DMS79 treated with DMSO at 0.1 percent for 48 hours (cell line): ENCODE results near the gene FAIM2.

Source experiments
- DNase-seq: peaks from one replicate; lab custom pipeline; 2025; lab: John Stamatoyannopoulos, UW

FAIM2 gene

GRCh38 chr12:49903700-49904423 is at the start of gene FAIM2:
TSS of gene FAIM2 (minus strand) at chr12:49903900. CDS start at chr12:49903792, 108 bp downstream.
- peak; percentile 44 for DNase-seq

GRCh38 chr12:49953151-49953550 is 49.5 kb upstream of the FAIM2 start:
- DNase-seq: no peak

GRCh38 chr12:49952391-49953055 is 48.8 kb upstream of the FAIM2 start:
- no peak for DNase-seq

GRCh38 chr12:49951411-49952240 is 47.9 kb upstream of the FAIM2 start:
- DNase-seq: no peak

GRCh38 chr12:49950273-49951251 is 46.9 kb upstream of the FAIM2 start, which contains the start of gene AQP2:
TSS of gene AQP2 (plus strand) at chr12:49950737. CDS start at chr12:49950831, 94 bp downstream.
- no peak for DNase-seq

- no peak for DNase-seq
Measured at GRCh38 chr12:49949866-49950265, 46.2 kb upstream of the FAIM2 start.

- no peak for DNase-seq
Measured at GRCh38 chr12:49948866-49949845, 45.5 kb upstream of the FAIM2 start.

- DNase-seq: no peak
Measured at GRCh38 chr12:49947593-49948226, 44.0 kb upstream of the FAIM2 start.

- peak; percentile 54 for DNase-seq
Measured at GRCh38 chr12:49946497-49946896, 42.8 kb upstream of the FAIM2 start.

GRCh38 chr12:49946086-49946485 is 42.4 kb upstream of the FAIM2 start:
- peak; percentile 56 for DNase-seq

- peak; percentile 36 for DNase-seq
Measured at GRCh38 chr12:49945394-49946080, 41.8 kb upstream of the FAIM2 start.

GRCh38 chr12:49944718-49945117 is 41.0 kb upstream of the FAIM2 start:
- DNase-seq: no peak

GRCh38 chr12:49944046-49944445 is 40.3 kb upstream of the FAIM2 start:
- no peak for DNase-seq

- no peak for DNase-seq
Measured at GRCh38 chr12:49943625-49943960, 39.9 kb upstream of the FAIM2 start.

- no peak for DNase-seq
Measured at GRCh38 chr12:49942921-49943624, 39.4 kb upstream of the FAIM2 start.

GRCh38 chr12:49942512-49942893 is 38.8 kb upstream of the FAIM2 start:
- DNase-seq: no peak

- DNase-seq: no peak
Measured at GRCh38 chr12:49941556-49942511, 38.1 kb upstream of the FAIM2 start.
